Fibroblast of lung (primary cell): ENCODE results near the gene SVEP1. TPM values are rescaled to one million over a fixed set of nuclear protein-coding genes. Genes with fewer than 3 reads are reported as not detected.

Experiments used
- DNase-seq, 2 donors: peaks; one replicate each; pipeline versions ENCODE4 v3.0.0 to v3.0.0-alpha.2; 2010; ENCODE audit warnings: low read depth in 2 of 2
- H2AFZ ChIP-seq: 2 replicates; pipeline ENCODE4 v1.5.1; 2012; ENCODE audit warnings: low read length, control low read depth, inconsistent platforms
- H3K27ac ChIP-seq: 2 replicates; pipeline ENCODE4 v1.5.1; 2011; ENCODE audit warnings: low read length, control low read depth; ENCODE audit not compliant: insufficient read depth
- H3K27me3 ChIP-seq: 2 replicates; pipeline ENCODE4 v1.5.1; 2011; ENCODE audit warnings: mild to moderate bottlenecking, low read length; ENCODE audit not compliant: control insufficient read depth, insufficient read depth
- H3K36me3 ChIP-seq: 2 replicates; pipeline ENCODE4 v1.5.1; 2011; ENCODE audit warnings: low read length; ENCODE audit not compliant: control insufficient read depth, insufficient read depth
- H3K4me1 ChIP-seq: 2 replicates; pipeline ENCODE4 v1.5.1; 2011; ENCODE audit warnings: low read length; ENCODE audit not compliant: control insufficient read depth, insufficient read depth; ENCODE audit errors: extremely low read depth
- H3K4me2 ChIP-seq: 2 replicates; pipeline ENCODE4 v1.5.1; 2011; ENCODE audit warnings: low read length, control low read depth; ENCODE audit not compliant: insufficient read depth; ENCODE audit errors: extremely low read depth
- H3K4me3 ChIP-seq, 4 experiments: fragments of 200-600 bp in 1 of 4; sonication (generic) in 1 of 4; replicated peaks in 1 of 4; 2 replicates each; pipeline ENCODE4 v1.5.1; 2011 to 2016; ENCODE audit warnings: low read length in 4 of 4, low read depth in 3 of 4, mild to moderate bottlenecking in 3 of 4, control low read depth in 2 of 4, inconsistent platforms in 1 of 4, mixed read lengths in 1 of 4; ENCODE audit not compliant: insufficient read depth in 1 of 4; ENCODE audit errors: control extremely low read depth in 1 of 4
- H3K79me2 ChIP-seq: 2 replicates; pipeline ENCODE4 v1.5.1; 2012; ENCODE audit warnings: mild to moderate bottlenecking, low read length, inconsistent platforms; ENCODE audit not compliant: control insufficient read depth, insufficient read depth
- H3K9ac ChIP-seq: 2 replicates; pipeline ENCODE4 v1.5.1; 2011; ENCODE audit warnings: mild to moderate bottlenecking, low read length, control low read depth; ENCODE audit not compliant: insufficient read depth
- H3K9me3 ChIP-seq: 2 replicates; pipeline ENCODE4 v1.5.1; 2012; ENCODE audit warnings: low read depth, low read length; ENCODE audit not compliant: control insufficient read depth, insufficient read depth
- H4K20me1 ChIP-seq: 2 replicates; pipeline ENCODE4 v1.5.1; 2011; ENCODE audit warnings: low read length; ENCODE audit not compliant: control insufficient read depth, insufficient read depth; ENCODE audit errors: extremely low read depth
- CTCF ChIP-seq, 2 donors: IDR thresholded peaks in 1 of 2; conservative IDR thresholded peaks in 1 of 2; 1 replicate in 1 of 2; 2 replicates in 1 of 2; pipeline ENCODE4 v1.5.1; 2011 to 2012; ENCODE audit warnings: low read length in 2 of 2, control low read depth in 1 of 2, inconsistent platforms in 1 of 2, low read depth in 1 of 2, mild to moderate bottlenecking in 1 of 2
- EZH2 ChIP-seq: IDR thresholded peaks from 2 replicates; pipeline ENCODE4 v1.5.1; 2012; ENCODE audit warnings: low read length, control low read depth, mild to moderate bottlenecking; ENCODE audit errors: missing control alignments
- polyA plus RNA-seq, 2 donors: library from polyadenylated mRNA; depleted of rRNA in 1 of 2; stranded (reverse) in 1 of 2; unstranded in 1 of 2; fragments of >200 nt; gene quantifications; 2 replicates each; pipeline ENCODE4 v1.2.1, GENCODE V29; 2011 to 2012; ENCODE audit warnings: missing spikeins in 1 of 2
- total RNA-seq: library from RNA; depleted of rRNA; stranded (reverse); fragments of >200 nt; gene quantifications from 2 replicates; pipeline ENCODE4 v1.2.1, GENCODE V29; 2014

The SVEP1 gene
- total and polyA plus RNA-seq, 2 donors (not counting 1 experiment from before 2014, with no cell fraction given) = 46.3 to 96.9 TPM

GRCh38 chr9:110599468-110599867 is 19.9 kb upstream of the SVEP1 start:
- Histone ChIP-seq H3K27ac (no peak overlapping the region), H3K27me3 (no peaks in the 10 kb centered on the region), H3K9me3 (no peaks in the 10 kb centered on the region), H4K20me1 (no peaks in the 10 kb centered on the region), H3K4me1 (no peaks in the 10 kb centered on the region), H3K9ac (no peak overlapping the region), H3K79me2 (no peaks in the 10 kb centered on the region), H3K4me3 (no peak overlapping the region), H3K36me3 (no peaks in the 10 kb centered on the region), H3K4me2 (no peak overlapping the region), H2AFZ (no peak overlapping the region)
- peak; percentile 15 to 26 for DNase-seq
- TF ChIP-seq CTCF (conservative IDR thresholded peaks at IDR 0.05 in 1 of 2, IDR thresholded peaks at IDR 0.05 in 1 of 2; ENCODE audit: low read depth in 1 of 2, low read length in 2 of 2) (no peak), EZH2 (no peak)

- no peak for TF ChIP-seq EZH2
- no peak for TF ChIP-seq CTCF (conservative IDR thresholded peaks at IDR 0.05 in 1 of 2, IDR thresholded peaks at IDR 0.05 in 1 of 2; ENCODE audit: low read depth in 1 of 2, low read length in 2 of 2)
- no peaks in the 10 kb centered on the region for H3K4me1 ChIP-seq
- no peaks in the 10 kb centered on the region for H3K79me2 ChIP-seq
- no peak for DNase-seq
- no peaks in the 10 kb centered on the region for H3K9me3 ChIP-seq
- no peaks in the 10 kb centered on the region for H3K36me3 ChIP-seq
- H3K4me3 ChIP-seq = no peak overlapping the region
- H3K9ac ChIP-seq = no peak overlapping the region
- no peak overlapping the region for H2AFZ ChIP-seq
- no peaks in the 10 kb centered on the region for H3K27me3 ChIP-seq
- no peak overlapping the region for H3K27ac ChIP-seq
- H4K20me1 ChIP-seq = no peaks in the 10 kb centered on the region
- H3K4me2 ChIP-seq = no peak overlapping the region
Observed at GRCh38 chr9:110592044-110592830, 12.7 kb upstream of the SVEP1 start.

GRCh38 chr9:110591526-110591925 is 12.0 kb upstream of the SVEP1 start:
- H3K36me3 ChIP-seq = no peaks in the 10 kb centered on the region
- H3K4me2 ChIP-seq = no peak overlapping the region
- DNase-seq = peak in 1 of 2 donors; percentile 53
- H3K79me2 ChIP-seq = no peaks in the 10 kb centered on the region
- no peaks in the 10 kb centered on the region for H4K20me1 ChIP-seq
- H3K9me3 ChIP-seq = no peaks in the 10 kb centered on the region
- H2AFZ ChIP-seq = no peak overlapping the region
- TF ChIP-seq EZH2 (no peak), CTCF (conservative IDR thresholded peaks at IDR 0.05 in 1 of 2, IDR thresholded peaks at IDR 0.05 in 1 of 2; ENCODE audit: low read depth in 1 of 2, low read length in 2 of 2) (no peak)
- H3K27ac ChIP-seq = no peak overlapping the region
- no peak overlapping the region for H3K9ac ChIP-seq
- no peaks in the 10 kb centered on the region for H3K4me1 ChIP-seq
- H3K27me3 ChIP-seq = no peaks in the 10 kb centered on the region
- H3K4me3 ChIP-seq = no peak overlapping the region
